Naive B cell (primary cell): Measurements from ENCODE around the gene EHD4. TPM values are rescaled to one million over a fixed set of nuclear protein-coding genes. Genes with fewer than 3 reads are reported as not detected.

Experiments used
- ATAC-seq, 2 donors: fragments of 150-1000 bp; cut with Tn5 transposase; 2 replicates each; pipeline ENCODE4 v1.10.0; 2021; ENCODE audit warnings: low read depth in 2 of 2, mild to moderate bottlenecking in 2 of 2, moderate library complexity in 2 of 2
- DNase-seq: peaks from one replicate; pipeline ENCODE4 v3.0.0; 2022
- H3K27ac Mint-ChIP-seq, 6 donors: one replicate each; pipeline ENCODE4 v1.8.0; 2020 to 2022; ENCODE audit warnings: mild to moderate bottlenecking in 6 of 6, mixed read lengths in 6 of 6, moderate library complexity in 5 of 6, inconsistent platforms in 2 of 6
- H3K27me3 Mint-ChIP-seq, 3 donors: one replicate each; pipeline ENCODE4 v1.8.0; 2021 to 2022; ENCODE audit warnings: mixed read lengths in 3 of 3, mild to moderate bottlenecking in 1 of 3
- H3K36me3 Mint-ChIP-seq, 2 donors: one replicate each; pipeline ENCODE4 v1.8.0; 2020 to 2022; ENCODE audit warnings: mixed read lengths in 2 of 2, inconsistent platforms in 1 of 2, mild to moderate bottlenecking in 1 of 2
- H3K4me1 Mint-ChIP-seq, 3 donors: one replicate each; pipeline ENCODE4 v1.8.0; 2020 to 2022; ENCODE audit warnings: mixed read lengths in 3 of 3, inconsistent platforms in 1 of 3, mild to moderate bottlenecking in 1 of 3, moderate library complexity in 1 of 3
- H3K4me3 Mint-ChIP-seq, 8 donors: one replicate each; pipeline ENCODE4 v1.8.0; 2020 to 2022; ENCODE audit warnings: mild to moderate bottlenecking in 8 of 8, mixed read lengths in 8 of 8, moderate library complexity in 8 of 8, inconsistent platforms in 2 of 8
- H3K9me3 Mint-ChIP-seq, 7 donors: one replicate each; pipeline ENCODE4 v1.8.0; 2020 to 2022; ENCODE audit warnings: mixed read lengths in 7 of 7, mild to moderate bottlenecking in 5 of 7, inconsistent platforms in 2 of 7, moderate library complexity in 1 of 7
- polyA plus RNA-seq, 6 donors: library from polyadenylated mRNA; unstranded; fragments of 300-500 nt; fragmentation: Illumina TruSeq; gene quantifications; one replicate each; pipeline ENCODE4 v1.2.3, GENCODE V29; 2021; ENCODE audit warnings: low read depth in 6 of 6

EHD4 gene
- polyA plus RNA-seq, 6 donors from 2014 or later = 4.1 to 9.2 (median 6.9) TPM

DNA sequence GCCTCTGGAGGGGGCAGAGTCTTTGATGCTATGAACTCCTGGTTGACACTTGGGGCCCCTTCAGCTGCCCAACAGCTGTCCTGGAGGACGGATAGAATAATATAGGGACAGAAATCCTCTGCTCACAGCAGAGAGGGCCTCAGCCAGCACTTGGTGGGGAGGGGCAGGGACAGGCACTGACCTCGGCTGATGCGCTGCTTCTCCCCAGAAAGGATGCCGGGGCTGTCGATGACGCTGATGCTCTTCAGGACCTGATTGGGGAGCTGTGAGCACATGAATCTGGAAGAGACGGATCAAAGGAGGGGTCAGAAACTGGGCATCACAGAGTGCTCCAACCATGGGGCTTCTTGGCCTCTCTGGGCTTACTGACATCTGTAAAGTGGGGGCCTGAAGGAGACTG is 29.5 kb downstream of the EHD4 start:
- ATAC-seq (no peak), DNase-seq (no peak)
- Mint-ChIP-seq H3K9me3 (no peaks in the 10 kb centered on the region), H3K27me3 (no peaks in the 10 kb centered on the region), H3K4me1 (peaks cover 0 to 5% (median 0%) of the 10 kb centered on the region in 3 donors), H3K27ac (peak overlapping the region in 2 of 6 donors; percentile 29 to 33), H3K36me3 (peaks cover 0 to 17% of the 10 kb centered on the region in 2 donors), H3K4me3 (no peak overlapping the region)

DNA sequence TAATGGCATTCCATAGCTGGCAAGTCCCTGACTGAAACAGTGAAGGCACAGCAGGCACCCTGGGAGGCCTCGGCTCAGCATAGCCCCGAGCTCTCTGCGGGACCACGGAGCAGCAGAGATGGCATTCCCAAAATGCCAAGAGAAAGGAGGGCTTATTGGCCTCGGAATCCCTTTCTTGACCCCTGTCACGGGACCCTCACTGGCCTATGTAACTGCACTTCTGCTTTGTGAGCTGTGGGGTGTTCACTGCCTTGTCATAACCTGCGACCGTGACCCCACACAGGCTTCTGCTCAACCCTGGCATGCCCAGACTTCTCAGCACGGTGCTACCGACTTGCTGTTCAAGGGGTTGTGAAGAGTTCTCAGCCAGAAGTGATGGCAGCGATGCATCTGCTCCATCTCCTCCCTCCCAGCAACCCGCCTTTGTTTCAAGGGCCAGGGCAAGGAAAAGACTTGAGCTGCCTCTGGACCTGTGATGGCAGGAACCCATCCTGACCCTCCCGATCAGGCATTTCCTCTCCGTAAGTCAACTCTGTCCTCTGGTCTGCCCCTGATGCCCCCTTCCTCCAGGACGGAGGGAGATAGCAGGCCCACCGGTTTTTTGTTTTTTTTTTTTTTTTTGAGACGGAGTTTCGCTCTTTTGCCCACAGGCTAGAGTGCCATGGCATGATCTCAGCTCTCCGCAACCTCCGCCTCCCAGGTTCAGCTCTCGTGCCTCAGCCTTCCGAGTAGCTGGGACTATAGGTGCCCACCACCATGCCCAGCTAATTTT is 30.5 kb downstream of the EHD4 start:
- ATAC-seq = no peak
- H3K4me3 Mint-ChIP-seq = no peak overlapping the region
- H3K4me1 Mint-ChIP-seq = peaks cover 9 to 12% (median 10%) of the 10 kb centered on the region in 3 donors
- peaks cover 0 to 17% of the 10 kb centered on the region in 2 donors for H3K36me3 Mint-ChIP-seq
- peak overlapping the region in 1 of 6 donors; percentile 29 for H3K27ac Mint-ChIP-seq
- H3K27me3 Mint-ChIP-seq = no peaks in the 10 kb centered on the region
- H3K9me3 Mint-ChIP-seq = no peaks in the 10 kb centered on the region
- DNase-seq = no peak

DNA sequence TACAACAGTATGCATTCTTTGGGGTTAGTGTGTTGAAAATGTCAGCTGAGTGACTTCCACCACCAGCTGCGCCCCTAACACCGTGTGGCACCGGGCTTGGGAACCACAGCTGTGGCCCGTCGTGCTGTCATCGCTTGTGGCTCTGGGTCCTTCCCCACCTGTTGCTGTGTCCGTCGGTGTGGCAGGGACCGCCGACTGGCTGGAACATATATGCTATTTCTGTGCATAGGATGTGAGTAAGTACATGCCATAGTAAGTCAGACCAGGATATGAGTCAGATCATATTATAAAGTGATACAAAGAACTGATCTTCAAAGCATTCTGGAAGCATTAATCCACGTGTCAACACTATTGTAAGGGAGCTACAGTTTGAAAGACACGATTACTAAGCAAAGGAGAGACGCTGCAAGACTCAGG is 31.9 kb downstream of the EHD4 start:
- no peaks in the 10 kb centered on the region for H3K27me3 Mint-ChIP-seq
- peaks cover 13 to 24% (median 22%) of the 10 kb centered on the region in 3 donors for H3K4me1 Mint-ChIP-seq
- ATAC-seq (no peak), DNase-seq (no peak)
- no peak overlapping the region for H3K4me3 Mint-ChIP-seq
- peak overlapping the region in 3 of 6 donors; percentile 0 to 12 (median 5) for H3K27ac Mint-ChIP-seq
- peaks cover 0 to 17% of the 10 kb centered on the region in 2 donors for H3K36me3 Mint-ChIP-seq
- H3K9me3 Mint-ChIP-seq = no peaks in the 10 kb centered on the region

- Mint-ChIP-seq H3K4me3 (no peak overlapping the region), H3K4me1 (peaks cover 17 to 28% (median 27%) of the 10 kb centered on the region in 3 donors), H3K27ac (no peak overlapping the region), H3K27me3 (no peaks in the 10 kb centered on the region), H3K9me3 (no peaks in the 10 kb centered on the region), H3K36me3 (peaks cover 0 to 17% of the 10 kb centered on the region in 2 donors)
- no peak for DNase-seq
- ATAC-seq = no peak
These were observed 32.4 kb downstream of the EHD4 start for GRCh38 chr15:41939986-41940385.

DNA sequence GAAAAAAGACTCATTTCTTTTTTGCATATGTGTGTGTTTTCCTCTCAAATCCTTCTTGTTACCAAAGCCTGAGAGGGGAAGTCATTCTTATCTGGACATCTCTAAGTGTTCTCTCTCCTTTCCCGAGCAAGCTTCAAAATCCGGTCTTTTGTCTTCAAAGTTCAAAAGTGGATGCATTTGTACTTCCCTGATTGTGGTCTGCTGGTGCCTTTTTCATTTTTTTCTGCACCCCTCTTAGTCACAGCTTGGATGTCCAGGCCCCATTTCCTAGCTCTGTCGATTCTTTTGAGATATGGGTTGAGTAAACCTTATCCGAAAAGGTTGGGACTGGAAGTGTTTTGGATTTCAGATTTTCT is 34.8 kb downstream of the EHD4 start:
- Mint-ChIP-seq H3K27me3 (no peaks in the 10 kb centered on the region), H3K4me1 (peaks cover 27 to 49% (median 35%) of the 10 kb centered on the region in 3 donors), H3K4me3 (peak overlapping the region in 1 of 8 donors; percentile 69), H3K27ac (peak overlapping the region; percentile 66 to 95 (median 88)), H3K9me3 (no peaks in the 10 kb centered on the region), H3K36me3 (peaks cover 0 to 12% of the 10 kb centered on the region in 2 donors)
- no peak for DNase-seq
- no peak for ATAC-seq

GRCh38 chr15:41936649-41937567 is 35.4 kb downstream of the EHD4 start:
- H3K36me3 Mint-ChIP-seq = peaks cover 0 to 10% of the 10 kb centered on the region in 2 donors
- DNase-seq = no peak
- peak overlapping the region in 3 of 8 donors; percentile 29 to 74 (median 69) for H3K4me3 Mint-ChIP-seq
- peak; percentile 65 to 67 for ATAC-seq
- peaks cover 27 to 49% (median 35%) of the 10 kb centered on the region in 3 donors for H3K4me1 Mint-ChIP-seq
- no peaks in the 10 kb centered on the region for H3K9me3 Mint-ChIP-seq
- H3K27me3 Mint-ChIP-seq = no peaks in the 10 kb centered on the region
- peak overlapping the region; percentile 66 to 95 (median 87) for H3K27ac Mint-ChIP-seq

- no peak for ATAC-seq
- peak overlapping the region in 5 of 6 donors; percentile 82 to 99 (median 95) for H3K27ac Mint-ChIP-seq
- H3K4me1 Mint-ChIP-seq = peaks cover 27 to 49% (median 35%) of the 10 kb centered on the region in 3 donors
- no peaks in the 10 kb centered on the region for H3K9me3 Mint-ChIP-seq
- no peaks in the 10 kb centered on the region for H3K27me3 Mint-ChIP-seq
- H3K4me3 Mint-ChIP-seq = no peak overlapping the region
- peaks cover 0 to 9% of the 10 kb centered on the region in 2 donors for H3K36me3 Mint-ChIP-seq
- no peak for DNase-seq
These were observed 36.2 kb downstream of the EHD4 start for GRCh38 chr15:41936155-41936554.

DNA sequence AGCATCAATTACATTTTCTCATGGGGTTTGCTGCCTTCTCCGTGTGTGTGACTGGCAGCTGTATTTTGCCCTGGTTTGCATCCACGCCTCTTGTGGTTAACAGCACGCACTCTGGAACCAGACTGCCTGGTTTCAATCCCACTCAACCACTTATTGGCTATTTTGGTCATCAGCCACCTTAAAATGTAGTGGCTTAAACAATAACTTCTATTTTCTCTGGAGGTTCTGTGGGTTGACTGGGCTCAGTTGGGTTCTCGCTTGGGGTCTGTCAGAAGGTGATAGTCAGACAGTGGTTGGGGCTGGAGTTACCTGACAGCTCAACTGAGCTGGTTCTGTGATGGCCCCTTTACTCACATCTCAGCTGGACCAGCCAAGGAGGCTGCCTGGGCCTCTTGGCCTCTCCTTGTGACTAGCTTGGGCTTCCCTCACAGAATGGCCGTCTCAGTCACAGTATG is 36.8 kb downstream of the EHD4 start:
- peaks cover 27 to 50% (median 35%) of the 10 kb centered on the region in 3 donors for H3K4me1 Mint-ChIP-seq

DNA sequence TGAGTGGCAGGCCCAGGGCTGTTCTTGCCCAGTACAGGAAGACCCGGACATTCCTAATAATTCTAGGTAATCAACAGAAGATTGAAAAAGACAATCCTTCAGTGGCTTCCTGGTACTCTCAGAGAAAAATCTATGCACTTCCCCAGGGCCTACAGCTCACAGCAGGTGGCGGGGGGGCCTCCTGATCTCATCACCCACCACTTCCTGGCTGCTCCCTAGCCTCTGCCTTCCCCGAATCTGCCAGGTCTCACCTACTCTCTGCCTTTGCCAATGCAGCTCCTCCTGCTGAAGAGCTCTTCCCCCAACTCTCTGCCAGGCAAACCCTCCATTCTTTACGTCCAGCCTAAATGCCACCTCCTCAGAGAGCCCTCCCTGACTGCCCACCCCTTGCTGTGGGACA is 37.5 kb downstream of the EHD4 start:
- peaks cover 27 to 57% (median 35%) of the 10 kb centered on the region in 3 donors for H3K4me1 Mint-ChIP-seq
- ATAC-seq (peak; percentile 80 to 87), DNase-seq (peak; percentile 52)
- peak overlapping the region; percentile 82 to 99 (median 90) for H3K27ac Mint-ChIP-seq
- H3K4me3 Mint-ChIP-seq = peak overlapping the region in 7 of 8 donors; percentile 1 to 86 (median 65)
- H3K36me3 Mint-ChIP-seq = no peaks in the 10 kb centered on the region
- H3K27me3 Mint-ChIP-seq = no peaks in the 10 kb centered on the region
- no peaks in the 10 kb centered on the region for H3K9me3 Mint-ChIP-seq

More for the DNA sequence above, 36.8 kb downstream of the EHD4 start:
- Mint-ChIP-seq H3K9me3 (no peaks in the 10 kb centered on the region), H3K27ac (peak overlapping the region; percentile 46 to 99 (median 90)), H3K27me3 (no peaks in the 10 kb centered on the region), H3K36me3 (peaks cover 0 to 4% of the 10 kb centered on the region in 2 donors), H3K4me3 (peak overlapping the region in 3 of 8 donors; percentile 0 to 84 (median 29))
- no peak for ATAC-seq
- no peak for DNase-seq

DNA sequence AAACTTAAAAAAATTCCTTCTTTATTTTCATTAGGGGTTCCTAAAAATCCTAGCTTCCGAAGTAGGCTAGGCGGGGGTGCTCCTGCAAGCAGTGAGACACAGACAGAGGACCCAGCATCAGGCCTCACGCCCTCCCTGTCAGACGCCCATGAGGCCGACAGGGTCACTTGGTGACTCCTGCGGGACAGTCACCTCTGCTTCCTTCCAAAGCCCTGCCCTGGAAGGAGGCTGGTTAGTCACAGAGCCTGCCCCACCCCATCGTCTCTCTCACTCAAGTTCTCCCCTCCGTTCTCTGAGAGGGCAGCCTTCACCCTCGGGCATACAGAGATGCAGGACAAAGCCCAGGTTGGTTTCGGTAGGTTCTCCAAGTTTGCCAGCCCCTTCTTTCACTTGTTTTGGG is 38.6 kb downstream of the EHD4 start:
- Mint-ChIP-seq H3K4me1 (peaks cover 35 to 68% (median 44%) of the 10 kb centered on the region in 3 donors), H3K4me3 (peak overlapping the region in 1 of 8 donors; percentile 40), H3K27ac (peak overlapping the region in 1 of 6 donors; percentile 83), H3K36me3 (no peaks in the 10 kb centered on the region), H3K9me3 (no peaks in the 10 kb centered on the region), H3K27me3 (no peaks in the 10 kb centered on the region)
- DNase-seq (no peak), ATAC-seq (no peak)

GRCh38 chr15:41933326-41933725 is 39.0 kb downstream of the EHD4 start:
- no peaks in the 10 kb centered on the region for H3K27me3 Mint-ChIP-seq
- peak overlapping the region in 1 of 8 donors; percentile 6 for H3K4me3 Mint-ChIP-seq
- H3K27ac Mint-ChIP-seq = peak overlapping the region in 3 of 6 donors; percentile 15 to 83 (median 28)
- ATAC-seq (no peak), DNase-seq (no peak)
- H3K36me3 Mint-ChIP-seq = no peaks in the 10 kb centered on the region
- H3K9me3 Mint-ChIP-seq = no peaks in the 10 kb centered on the region
- H3K4me1 Mint-ChIP-seq = peaks cover 38 to 72% (median 49%) of the 10 kb centered on the region in 3 donors

- no peaks in the 10 kb centered on the region for H3K36me3 Mint-ChIP-seq
- no peaks in the 10 kb centered on the region for H3K27me3 Mint-ChIP-seq
- H3K4me1 Mint-ChIP-seq = peaks cover 43 to 75% (median 54%) of the 10 kb centered on the region in 3 donors
- no peaks in the 10 kb centered on the region for H3K9me3 Mint-ChIP-seq
- no peak for DNase-seq
- peak overlapping the region in 2 of 6 donors; percentile 28 to 37 for H3K27ac Mint-ChIP-seq
- no peak for ATAC-seq
- no peak overlapping the region for H3K4me3 Mint-ChIP-seq
These were observed 39.7 kb downstream of the EHD4 start for GRCh38 chr15:41932511-41933289.
